Hepatocyte (in vitro differentiated cells): ENCODE measurements around the gene ELF5. TPM values are rescaled to one million over a fixed set of nuclear protein-coding genes. Genes with fewer than 3 reads are reported as not detected.

ENCODE experiments used
- DNase-seq: peaks from one replicate; pipeline ENCODE4 v3.0.0-alpha.2; 2016; ENCODE audit warnings: low spot score
- H2AFZ ChIP-seq: fragments of 200-600 bp; sonication (generic); 2 replicates; pipeline ENCODE4 v1.6.0; 2016; ENCODE audit warnings: antibody characterized with exemption, mild to moderate bottlenecking
- H3K27ac ChIP-seq: fragments of 200-600 bp; sonication (generic); 2 replicates; pipeline ENCODE4 v1.5.1; 2016; ENCODE audit warnings: mild to moderate bottlenecking
- H3K27me3 ChIP-seq: fragments of 200-600 bp; sonication (generic); 2 replicates; pipeline ENCODE4 v1.6.1; 2016
- H3K36me3 ChIP-seq: fragments of 200-600 bp; sonication (generic); replicated peaks from 2 replicates; pipeline ENCODE4 v1.5.1; 2016; ENCODE audit warnings: low read depth; ENCODE audit not compliant: insufficient read depth
- H3K4me1 ChIP-seq: fragments of 200-600 bp; sonication (generic); 2 replicates; pipeline ENCODE4 v1.5.1; 2016; ENCODE audit warnings: mild to moderate bottlenecking, moderate library complexity; ENCODE audit not compliant: insufficient read depth
- H3K4me2 ChIP-seq: fragments of 200-600 bp; sonication (generic); 2 replicates; pipeline ENCODE4 v1.6.0; 2016
- H3K4me3 ChIP-seq: fragments of 200-600 bp; sonication (generic); 2 replicates; pipeline ENCODE4 v1.5.1; 2016; ENCODE audit warnings: mild to moderate bottlenecking
- H3K79me2 ChIP-seq: fragments of 200-600 bp; sonication (generic); 2 replicates; pipeline ENCODE4 v1.6.0; 2017; ENCODE audit warnings: mild to moderate bottlenecking
- H3K9me2 ChIP-seq: fragments of 200-600 bp; sonication (generic); replicated peaks from 2 replicates; pipeline ENCODE4 v1.6.0; 2017; ENCODE audit warnings: mild to moderate bottlenecking; ENCODE audit not compliant: insufficient read depth
- H3K9me3 ChIP-seq: fragments of 200-600 bp; sonication (generic); 2 replicates; pipeline ENCODE4 v1.5.1; 2016; ENCODE audit warnings: low read depth, mild to moderate bottlenecking
- H4K20me1 ChIP-seq: fragments of 200-600 bp; sonication (generic); 2 replicates; pipeline ENCODE4 v1.6.0; 2016; ENCODE audit warnings: mild to moderate bottlenecking; ENCODE audit not compliant: insufficient read depth, poor library complexity, severe bottlenecking
- EZH2 ChIP-seq: fragments of 200-600 bp; sonication (generic); IDR thresholded peaks from 2 replicates; pipeline ENCODE4 v1.6.1; 2016; ENCODE audit warnings: antibody characterized with exemption, mild to moderate bottlenecking, borderline replicate concordance
- EZH2phosphoT487 ChIP-seq: fragments of 200-600 bp; sonication (generic); IDR thresholded peaks from one replicate; pipeline ENCODE4 v1.6.1; 2018; ENCODE audit warnings: antibody characterized with exemption, mild to moderate bottlenecking, low read depth, moderate library complexity; ENCODE audit not compliant: unreplicated experiment, severe bottlenecking
- WGBS: methylation state at CpG from one replicate; pipeline ENCODE4 v1.1.6; 2016; ENCODE audit warnings: low lambda C conversion rate; ENCODE audit errors: missing lambda C conversion rate; 5-methylcytosine and 5-hydroxymethylcytosine counted together
- polyA plus RNA-seq: library from polyadenylated mRNA; unstranded; fragments of >200 nt; fragmentation: Nextera tagmentation; extraction: Ambion mirVana; gene quantifications from 2 replicates; pipeline ENCODE4 v1.2.1, GENCODE V29; 2016
- total RNA-seq: library from RNA; depleted of rRNA; stranded (reverse); fragments of >200 nt; gene quantifications from 2 replicates; pipeline ENCODE4 v1.2.3, GENCODE V29; 2014
- TF ChIP-seq, protein P1 (sequence below): fragments of 200-600 bp; sonication (generic); IDR thresholded peaks from 2 replicates; pipeline ENCODE4 v1.5.1; 2016; ENCODE audit warnings: antibody characterized with exemption, mild to moderate bottlenecking; ENCODE audit not compliant: poor library complexity

Gene ELF5
- total and polyA plus RNA-seq, 2 experiments from 2014 or later = 0.50 to 0.53 TPM

GRCh38 chr11:34475656-34476055, 37.9 kb downstream of the ELF5 start:
- H3K27me3 ChIP-seq = no peaks in the 10 kb centered on the region
- H3K4me3 ChIP-seq = no peak overlapping the region
- no peaks in the 10 kb centered on the region for H3K9me2 ChIP-seq
- H3K79me2 ChIP-seq = no peaks in the 10 kb centered on the region
- DNase-seq = no peak
- TF ChIP-seq EZH2 = no peak
- TF ChIP-seq, protein P1, sequence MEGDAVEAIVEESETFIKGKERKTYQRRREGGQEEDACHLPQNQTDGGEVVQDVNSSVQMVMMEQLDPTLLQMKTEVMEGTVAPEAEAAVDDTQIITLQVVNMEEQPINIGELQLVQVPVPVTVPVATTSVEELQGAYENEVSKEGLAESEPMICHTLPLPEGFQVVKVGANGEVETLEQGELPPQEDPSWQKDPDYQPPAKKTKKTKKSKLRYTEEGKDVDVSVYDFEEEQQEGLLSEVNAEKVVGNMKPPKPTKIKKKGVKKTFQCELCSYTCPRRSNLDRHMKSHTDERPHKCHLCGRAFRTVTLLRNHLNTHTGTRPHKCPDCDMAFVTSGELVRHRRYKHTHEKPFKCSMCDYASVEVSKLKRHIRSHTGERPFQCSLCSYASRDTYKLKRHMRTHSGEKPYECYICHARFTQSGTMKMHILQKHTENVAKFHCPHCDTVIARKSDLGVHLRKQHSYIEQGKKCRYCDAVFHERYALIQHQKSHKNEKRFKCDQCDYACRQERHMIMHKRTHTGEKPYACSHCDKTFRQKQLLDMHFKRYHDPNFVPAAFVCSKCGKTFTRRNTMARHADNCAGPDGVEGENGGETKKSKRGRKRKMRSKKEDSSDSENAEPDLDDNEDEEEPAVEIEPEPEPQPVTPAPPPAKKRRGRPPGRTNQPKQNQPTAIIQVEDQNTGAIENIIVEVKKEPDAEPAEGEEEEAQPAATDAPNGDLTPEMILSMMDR = no peak
- H2AFZ ChIP-seq = no peak overlapping the region
- H3K4me2 ChIP-seq = no peak overlapping the region
- H3K4me1 ChIP-seq = peaks cover 9% of the 10 kb centered on the region
- 65% methylated on average over 3 of the region's 3 CpGs for WGBS
- H3K36me3 ChIP-seq = no peaks in the 10 kb centered on the region
- no peaks in the 10 kb centered on the region for H3K9me3 ChIP-seq
- no peak overlapping the region for H3K27ac ChIP-seq
- no peaks in the 10 kb centered on the region for H4K20me1 ChIP-seq

- Histone ChIP-seq H3K4me2 (no peak overlapping the region), H4K20me1 (no peaks in the 10 kb centered on the region), H3K4me1 (no peaks in the 10 kb centered on the region), H3K9me3 (no peaks in the 10 kb centered on the region), H3K4me3 (no peak overlapping the region), H3K27me3 (no peaks in the 10 kb centered on the region), H2AFZ (no peak overlapping the region), H3K79me2 (no peaks in the 10 kb centered on the region), H3K36me3 (no peaks in the 10 kb centered on the region), H3K9me2 (no peaks in the 10 kb centered on the region), H3K27ac (no peak overlapping the region)
- TF ChIP-seq EZH2phosphoT487 (no peak), EZH2 (no peak)
- TF ChIP-seq, protein P1 = no peak
- no peak for DNase-seq
- 90% methylated on average over 4 of the region's 4 CpGs for WGBS
These were observed 39.9 kb downstream of the ELF5 start for GRCh38 chr11:34473603-34474169.

DNA sequence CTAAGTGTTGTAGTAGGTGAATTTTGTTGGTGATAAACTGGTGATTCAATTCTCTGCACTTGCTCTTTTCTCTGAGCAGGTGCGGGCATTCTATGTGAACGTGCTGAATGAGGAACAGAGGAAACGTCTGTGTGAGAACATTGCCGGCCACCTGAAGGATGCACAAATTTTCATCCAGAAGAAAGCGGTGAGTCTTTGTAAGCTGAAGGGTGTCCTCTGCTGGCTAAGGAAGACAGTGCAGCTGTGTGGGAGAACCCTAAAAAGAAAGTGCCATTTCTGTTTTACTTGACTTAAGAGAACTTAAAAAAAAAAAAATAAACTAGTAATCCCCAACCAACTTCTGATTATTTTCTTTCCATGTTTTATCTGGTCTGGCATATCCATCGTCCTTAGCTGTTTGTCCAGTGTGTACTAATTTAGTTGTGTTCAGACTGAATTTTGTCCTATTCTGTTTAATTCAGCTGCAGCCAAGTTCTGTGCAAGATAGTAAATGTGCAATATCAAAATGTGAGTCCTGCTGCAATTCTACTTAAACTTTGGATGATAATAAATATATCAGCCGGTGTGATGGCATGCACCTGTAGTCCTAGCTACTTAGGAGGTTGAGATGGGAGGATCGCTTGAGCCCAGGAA, 45.3 kb downstream of the ELF5 start:
- WGBS = 50% methylated on average over 8 of the region's 8 CpGs
- peak; percentile 61 for DNase-seq
- TF ChIP-seq EZH2phosphoT487 = no peak
- TF ChIP-seq, protein P1 = peak; percentile 63
- H4K20me1 ChIP-seq = no peaks in the 10 kb centered on the region
- no peak overlapping the region for H3K4me3 ChIP-seq
- H3K9me3 ChIP-seq = no peaks in the 10 kb centered on the region
- no peaks in the 10 kb centered on the region for H3K79me2 ChIP-seq
- H3K27ac ChIP-seq = no peak overlapping the region
- H3K9me2 ChIP-seq = no peaks in the 10 kb centered on the region
- no peak overlapping the region for H2AFZ ChIP-seq
- no peaks in the 10 kb centered on the region for H3K4me1 ChIP-seq
- H3K36me3 ChIP-seq = no peaks in the 10 kb centered on the region
- H3K27me3 ChIP-seq = no peaks in the 10 kb centered on the region
- H3K4me2 ChIP-seq = no peak overlapping the region
